ENCODE data around the gene KAT7. TPM values are rescaled to one million over a fixed set of nuclear protein-coding genes. Genes with fewer than 3 reads are reported as not detected.

KAT7 gene
- total RNA-seq, 1 donor from 2014 or later: 14.4 TPM

- DNase-seq (ENCODE audit: low spot score) (no peak), ATAC-seq (no peak)
Measured at GRCh38 chr17:49760296-49760695, 28.2 kb upstream of the KAT7 start.

DNA sequence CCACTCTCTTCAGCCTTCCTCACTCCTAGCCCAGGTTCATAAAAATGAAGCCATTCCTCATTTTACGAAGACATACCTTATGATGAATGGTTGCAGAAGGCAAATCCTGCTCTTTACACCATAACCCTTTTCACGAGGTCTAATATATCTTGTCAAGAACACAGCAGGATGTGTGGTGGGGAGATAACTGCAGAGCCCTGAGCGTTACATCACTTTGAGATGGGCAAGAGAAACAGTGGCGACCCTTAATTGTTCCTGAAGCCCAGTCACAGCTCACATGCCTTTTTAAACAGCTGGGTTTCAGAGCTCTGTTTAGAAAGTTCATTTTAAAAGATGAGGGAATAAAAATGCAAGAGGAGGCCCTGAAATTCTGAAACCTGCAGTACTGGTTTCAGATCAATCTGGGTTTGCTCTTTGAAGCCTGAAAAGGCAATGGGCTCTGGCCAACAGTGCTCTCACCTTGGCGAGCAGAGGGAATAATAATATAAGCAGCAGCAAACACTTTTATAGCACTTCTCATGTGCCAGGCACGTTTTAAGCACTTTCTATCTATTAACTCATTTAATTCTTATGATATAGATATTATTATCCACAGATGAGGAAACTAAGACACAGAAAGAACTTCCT lies 27.4 kb upstream of the KAT7 start:
- DNase-seq (ENCODE audit: low spot score) (no peak), ATAC-seq (no peak)

DNA sequence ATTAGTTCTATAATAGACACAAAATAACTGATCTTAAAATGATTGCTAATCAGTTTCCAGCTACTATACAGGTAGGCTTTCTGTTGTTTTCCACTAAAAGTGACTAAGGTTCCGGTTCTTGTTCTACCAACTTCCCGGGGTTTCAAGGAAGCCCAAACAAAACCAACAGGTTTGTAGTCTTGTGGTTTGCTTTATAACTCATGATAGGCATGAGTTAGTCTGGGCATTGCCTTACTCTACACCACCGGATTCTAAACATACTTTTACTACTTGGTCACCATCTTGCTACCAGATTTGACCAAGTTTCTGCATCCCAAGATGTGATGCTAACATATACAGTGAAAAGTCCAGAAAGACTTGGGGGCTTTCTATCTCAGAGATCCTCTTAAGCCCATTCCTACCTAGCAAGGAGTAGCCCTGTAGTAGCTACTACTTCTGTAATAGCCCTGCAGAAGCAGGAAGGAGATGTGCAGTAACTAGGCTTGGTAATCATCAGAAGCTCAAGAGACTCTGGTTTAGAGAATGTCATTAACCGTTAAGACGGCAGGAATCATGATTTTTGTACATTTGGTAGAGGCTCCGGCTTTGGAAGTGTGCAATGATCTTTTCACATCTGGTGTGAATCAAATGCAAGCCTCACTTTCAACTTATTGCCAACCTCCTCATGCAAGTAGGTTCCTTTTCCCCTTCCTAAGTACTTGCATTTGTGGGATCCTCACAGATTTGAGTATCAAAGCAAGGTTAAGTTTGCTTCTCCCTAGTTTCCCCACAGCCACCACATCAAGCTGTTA lies 26.1 kb upstream of the KAT7 start:
- DNase-seq (ENCODE audit: low spot score) (no peak), ATAC-seq (no peak)

DNA sequence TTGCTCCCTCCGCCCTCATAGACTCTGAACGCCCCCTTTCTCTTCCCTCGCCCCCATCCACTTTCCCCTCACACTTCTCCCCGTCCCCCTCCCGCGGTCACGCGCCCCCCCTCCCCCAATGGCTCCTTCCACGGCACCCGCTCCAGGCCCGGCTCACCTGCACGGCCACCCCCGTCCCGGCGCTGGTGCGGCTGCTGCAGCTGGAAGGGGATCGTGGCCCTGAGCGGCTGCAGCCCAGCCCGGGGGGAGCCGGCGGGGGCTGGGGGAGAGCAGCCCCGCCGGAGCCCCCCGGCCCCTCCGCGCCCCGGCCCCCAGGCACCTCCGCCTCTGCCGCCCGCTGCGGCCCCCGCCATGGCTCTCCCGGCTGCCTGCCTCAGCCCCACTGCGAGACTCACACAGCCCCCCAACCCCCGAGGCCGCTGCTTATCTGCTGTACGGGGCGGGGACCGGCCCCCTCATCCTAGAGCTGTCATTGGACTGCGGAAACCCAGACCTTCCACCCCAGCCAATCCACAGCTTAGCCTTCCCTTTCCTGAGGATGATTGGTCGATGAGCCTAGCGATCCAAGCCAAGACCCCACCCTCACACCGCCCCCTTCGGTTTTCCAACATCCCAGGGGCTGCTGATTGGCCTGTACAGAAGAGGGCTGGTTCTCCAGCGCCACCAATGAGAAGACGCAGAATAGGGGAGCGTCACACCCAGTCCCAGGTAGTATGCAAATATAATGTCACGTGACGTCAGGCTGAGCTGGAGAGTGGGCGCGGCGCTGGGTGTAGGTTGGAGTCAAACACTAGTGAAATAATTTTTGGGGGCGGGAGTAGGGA lies 24.5 kb upstream of the KAT7 start, which contains the start of gene FAM117A:
Gene FAM117A, minus strand, starts transcription at position 397 of the 824 bp plus-strand sequence. Its CDS starts 44 bp downstream, at position 353.
- ATAC-seq (peak; percentile 95), DNase-seq (ENCODE audit: low spot score) (peak; percentile 97)

DNA sequence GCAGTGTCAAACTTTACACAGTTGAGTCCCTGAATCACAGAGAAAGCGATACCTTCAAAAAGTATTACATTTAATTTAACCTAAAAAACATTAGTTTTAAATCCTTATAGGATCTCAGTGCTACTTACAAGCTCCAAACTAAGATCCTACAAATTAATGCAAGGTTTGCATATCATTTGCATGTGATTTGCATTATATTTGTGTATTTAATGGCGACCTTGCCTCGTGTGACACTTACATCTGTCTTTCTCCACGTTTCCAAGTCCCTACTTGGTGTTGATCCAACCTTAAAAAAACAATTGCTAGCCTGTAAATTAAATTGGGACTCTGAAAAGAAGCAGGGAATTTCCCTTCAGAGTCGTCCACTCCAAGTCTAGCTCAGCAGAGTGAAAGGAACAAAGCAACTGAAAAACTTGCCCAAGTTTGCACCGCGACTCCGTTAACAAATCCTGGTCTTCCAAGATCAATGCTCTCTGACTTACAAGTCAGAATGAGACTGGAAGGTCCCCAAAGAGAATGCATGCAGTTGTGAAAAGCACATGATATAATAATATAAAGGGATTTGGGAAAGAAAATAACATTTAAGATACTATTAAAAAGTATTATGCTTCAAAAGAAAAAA lies 23.8 kb upstream of the KAT7 start:
- DNase-seq (ENCODE audit: low spot score) (no peak), ATAC-seq (no peak)

GRCh38 chr17:49766918-49767530 lies 21.5 kb upstream of the KAT7 start:
- no peak for ATAC-seq
- no peak for DNase-seq (ENCODE audit: low spot score)

- ATAC-seq (no peak), DNase-seq (ENCODE audit: low spot score) (no peak)
Measured at GRCh38 chr17:49775546-49776260, 12.8 kb upstream of the KAT7 start.

- ATAC-seq: no peak
- no peak for DNase-seq (ENCODE audit: low spot score)
Measured at GRCh38 chr17:49776551-49777300, 11.8 kb upstream of the KAT7 start.

- ATAC-seq: no peak
Measured at GRCh38 chr17:49777563-49777962, 10.9 kb upstream of the KAT7 start.

GRCh38 chr17:49779156-49779738 lies 9.2 kb upstream of the KAT7 start:
- ATAC-seq (no peak), DNase-seq (ENCODE audit: low spot score) (no peak)

More at GRCh38 chr17:49777563-49777962, 10.9 kb upstream of the KAT7 start:
- no peak for DNase-seq (ENCODE audit: low spot score)

DNA sequence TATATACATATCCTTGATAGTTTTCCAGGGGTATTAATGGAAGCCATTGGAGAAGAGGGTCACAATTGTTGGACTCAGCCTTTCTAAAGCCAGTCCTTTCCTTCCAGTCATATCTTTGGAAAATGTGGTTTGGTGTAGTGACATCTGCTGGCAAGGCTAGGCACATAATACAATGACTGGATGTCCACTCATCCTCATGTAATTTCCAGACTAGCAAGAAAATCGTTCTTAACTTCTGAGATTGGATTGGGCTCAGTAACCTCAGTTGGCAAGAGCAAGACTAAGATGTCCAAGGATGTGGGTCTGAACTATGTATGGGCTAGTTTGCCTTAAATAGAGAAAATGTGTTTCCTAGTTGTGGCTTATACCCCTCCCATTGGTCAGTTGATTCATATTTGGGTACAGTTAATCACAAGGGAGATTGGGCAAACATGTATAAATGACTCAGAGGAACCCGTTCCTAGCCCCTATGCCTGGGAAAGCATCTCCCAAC lies 8.7 kb upstream of the KAT7 start:
- DNase-seq (ENCODE audit: low spot score) (no peak), ATAC-seq (peak; percentile 95)

DNA sequence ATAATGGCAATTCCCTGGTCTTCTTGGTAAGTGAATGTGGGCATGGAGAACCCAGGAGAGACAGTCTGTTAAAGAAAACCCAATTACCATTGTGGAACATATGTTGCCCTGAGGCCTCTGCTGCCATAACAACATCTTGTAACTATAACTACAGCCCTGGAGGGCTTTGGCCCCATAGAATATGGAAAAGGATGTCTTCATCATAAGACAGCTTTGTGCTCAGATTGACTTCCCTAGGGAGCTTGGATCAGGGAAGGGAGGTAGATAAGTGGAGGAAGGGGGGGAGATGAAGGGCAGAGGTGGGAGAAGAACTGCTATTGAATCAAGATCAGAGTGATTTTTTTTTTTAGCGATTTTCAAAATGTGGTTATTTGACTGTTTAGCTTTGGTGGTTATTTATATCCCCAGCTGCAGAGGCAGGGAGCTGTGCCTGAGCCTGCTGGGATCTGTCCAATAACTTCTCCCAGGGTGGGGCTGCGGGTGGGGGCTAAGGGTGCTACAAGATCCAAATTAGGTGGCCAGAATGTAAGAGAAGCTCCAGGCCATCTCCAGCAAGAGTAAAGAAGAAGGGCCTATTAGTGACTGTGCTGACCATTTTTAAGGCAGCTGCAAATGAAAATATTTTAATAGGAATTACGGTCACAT lies 5.3 kb upstream of the KAT7 start:
- ATAC-seq (no peak), DNase-seq (ENCODE audit: low spot score) (no peak)

DNA sequence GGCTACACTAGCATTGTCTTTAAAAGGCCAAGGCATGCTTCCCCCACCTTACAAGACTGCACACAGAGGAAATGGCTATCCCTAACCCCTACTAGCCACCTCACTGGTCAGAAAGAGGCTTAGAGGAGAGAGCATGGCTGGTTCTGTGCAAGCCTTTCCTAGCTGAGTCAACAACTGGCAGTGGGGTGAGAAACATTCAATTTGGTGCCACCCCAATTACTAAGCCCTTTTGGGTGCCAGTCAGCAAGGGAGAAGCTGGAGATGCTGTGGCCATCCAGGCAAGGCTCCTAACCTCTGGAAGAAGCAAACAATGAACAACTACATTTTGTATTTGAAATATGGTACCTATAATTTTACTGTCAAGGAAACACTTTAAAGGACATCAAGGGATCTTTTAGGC lies 4.7 kb upstream of the KAT7 start:
- ATAC-seq (no peak), DNase-seq (ENCODE audit: low spot score) (no peak)

- DNase-seq (ENCODE audit: low spot score): no peak
- ATAC-seq: no peak
Measured at GRCh38 chr17:49784636-49785035, 3.8 kb upstream of the KAT7 start.

GRCh38 chr17:49787884-49788477 lies 500 bp upstream of the KAT7 start:
- DNase-seq (ENCODE audit: low spot score) (peak; percentile 52), ATAC-seq (no peak)

DNA sequence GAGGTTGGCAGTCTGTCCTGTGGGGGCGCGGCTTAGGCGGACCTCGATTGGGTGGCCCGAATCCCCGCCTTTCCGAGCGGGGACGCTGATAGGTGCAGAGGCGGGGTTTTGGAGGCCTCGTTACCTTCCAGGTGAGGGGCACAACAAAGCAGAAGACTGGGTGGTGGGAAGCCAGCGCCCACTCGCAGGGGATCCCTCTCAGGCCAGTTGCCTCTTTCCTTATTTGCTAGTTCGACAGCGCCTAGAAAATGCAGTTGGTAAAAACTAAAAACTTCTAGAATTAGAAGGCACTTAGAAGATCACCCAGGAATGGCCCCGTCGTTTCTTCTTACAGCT lies 730 bp downstream of the KAT7 start:
- no peak for ATAC-seq

DNA sequence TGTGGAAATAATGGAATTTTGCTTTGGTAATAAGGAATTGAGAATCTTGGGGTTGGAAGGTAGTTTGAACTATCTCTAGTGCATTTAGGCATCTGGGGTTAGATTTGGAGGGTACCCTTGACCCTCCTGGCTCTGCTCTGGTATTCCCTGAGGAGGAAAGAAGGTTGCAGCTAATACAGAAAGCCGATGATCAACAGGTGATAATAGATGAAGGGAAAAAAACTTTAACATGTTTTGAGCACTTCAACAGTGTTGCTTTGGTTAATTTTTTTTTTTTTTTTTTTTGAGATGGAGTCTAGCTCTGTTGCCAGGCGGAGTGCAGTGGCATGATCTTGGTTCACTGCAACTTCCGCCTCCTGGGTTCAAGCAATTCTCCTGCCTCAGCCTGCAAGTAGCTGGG lies 4.8 kb downstream of the KAT7 start:
- ATAC-seq (no peak), DNase-seq (ENCODE audit: low spot score) (no peak)

More for the DNA sequence above, 730 bp downstream of the KAT7 start:
- no peak for DNase-seq (ENCODE audit: low spot score)

- ATAC-seq (no peak), DNase-seq (ENCODE audit: low spot score) (no peak)
Measured at GRCh38 chr17:49795372-49795771, 6.9 kb downstream of the KAT7 start.
